Ammon's horn (tissue), 1 donor: Measurements from ENCODE around the gene OSBPL3.

Experiments
- DNase-seq: peaks from one replicate; pipeline ENCODE4 v3.0.0-alpha.2; 2016; ENCODE audit warnings: low spot score

OSBPL3 gene

DNA sequence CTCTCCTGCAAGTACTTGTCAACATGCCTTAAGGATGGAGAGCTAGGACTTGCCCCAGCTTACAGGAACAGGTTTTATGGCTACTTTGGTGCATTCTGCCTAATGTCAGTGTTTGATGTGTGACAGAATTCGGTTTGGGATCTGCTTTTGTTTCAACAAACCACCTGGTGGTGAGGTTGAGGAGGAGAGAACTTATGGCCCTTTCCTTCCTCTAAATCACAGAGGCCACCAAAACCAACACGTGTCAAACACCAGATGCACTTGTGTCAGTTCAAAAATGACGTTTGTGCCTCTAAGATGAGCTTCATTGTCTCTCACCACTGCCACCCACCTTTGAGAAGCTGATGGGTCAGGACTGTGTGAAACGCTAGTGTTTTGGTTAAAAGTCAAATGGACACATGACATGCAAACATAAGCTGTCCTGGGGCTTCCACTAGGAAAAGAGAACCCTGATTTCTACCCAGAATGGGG lies 83.9 kb downstream of the OSBPL3 start:
- no peak for DNase-seq

GRCh38 chr7:24894429-24895221 lies 85.4 kb downstream of the OSBPL3 start:
- no peak for DNase-seq

GRCh38 chr7:24891311-24891735 lies 88.7 kb downstream of the OSBPL3 start:
- DNase-seq: no peak

- no peak for DNase-seq
Observed at GRCh38 chr7:24889611-24890010, 90.4 kb downstream of the OSBPL3 start.

DNA sequence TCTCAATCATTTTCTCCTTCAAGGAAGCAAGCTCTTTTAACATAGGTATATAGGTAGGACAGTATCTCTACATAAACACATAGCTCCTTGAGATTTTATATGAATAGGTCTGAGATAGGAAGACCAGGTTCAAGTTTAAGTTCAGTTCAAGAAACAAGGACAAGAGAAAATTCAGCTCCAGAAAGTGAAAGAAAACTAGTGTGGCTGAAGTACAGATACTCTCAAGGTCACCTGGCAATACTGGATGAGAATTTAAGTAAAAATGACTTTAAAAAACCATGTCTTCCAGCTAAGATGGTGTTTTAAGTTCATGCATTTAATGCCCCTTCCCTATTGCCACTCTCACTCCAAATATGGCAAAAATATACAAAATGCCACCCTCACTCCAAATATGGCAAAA lies 91.3 kb downstream of the OSBPL3 start:
- DNase-seq: no peak

GRCh38 chr7:24885716-24886115 lies 94.3 kb downstream of the OSBPL3 start:
- DNase-seq: no peak

GRCh38 chr7:24885305-24885704 lies 94.7 kb downstream of the OSBPL3 start:
- DNase-seq: no peak

GRCh38 chr7:24884401-24884800 lies 95.6 kb downstream of the OSBPL3 start:
- no peak for DNase-seq

GRCh38 chr7:24883622-24884013 lies 96.4 kb downstream of the OSBPL3 start:
- no peak for DNase-seq

DNA sequence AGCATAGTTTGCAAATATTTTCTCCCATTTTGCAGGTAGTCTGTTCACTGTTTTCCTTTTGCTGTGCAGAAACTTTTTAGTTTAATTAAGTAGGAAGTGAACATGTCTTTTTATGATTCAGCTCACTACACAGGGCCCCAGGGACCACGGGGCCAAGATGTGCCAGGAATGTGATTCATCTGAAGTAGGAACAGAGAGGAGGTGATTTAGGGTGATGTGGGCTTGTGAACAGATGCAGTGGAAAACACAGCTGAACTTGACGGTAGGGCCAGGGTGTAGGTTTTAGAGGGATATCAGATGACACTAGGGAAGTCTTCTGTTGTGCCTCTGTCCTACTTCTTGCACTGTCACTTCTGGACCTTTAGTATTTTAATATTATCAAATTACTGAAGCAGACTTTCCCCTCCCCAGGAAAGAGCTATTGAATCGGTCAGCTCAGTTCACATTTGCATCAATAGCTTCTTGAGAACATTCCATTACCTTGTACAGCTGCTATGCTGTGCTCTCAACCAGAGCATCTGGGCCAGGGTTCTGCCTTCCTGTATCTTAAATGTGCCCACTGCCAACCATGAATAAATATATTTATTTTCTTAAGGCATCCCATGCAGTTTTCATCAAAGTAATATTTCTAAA lies 96.9 kb downstream of the OSBPL3 start:
- peak; percentile 40 for DNase-seq

DNA sequence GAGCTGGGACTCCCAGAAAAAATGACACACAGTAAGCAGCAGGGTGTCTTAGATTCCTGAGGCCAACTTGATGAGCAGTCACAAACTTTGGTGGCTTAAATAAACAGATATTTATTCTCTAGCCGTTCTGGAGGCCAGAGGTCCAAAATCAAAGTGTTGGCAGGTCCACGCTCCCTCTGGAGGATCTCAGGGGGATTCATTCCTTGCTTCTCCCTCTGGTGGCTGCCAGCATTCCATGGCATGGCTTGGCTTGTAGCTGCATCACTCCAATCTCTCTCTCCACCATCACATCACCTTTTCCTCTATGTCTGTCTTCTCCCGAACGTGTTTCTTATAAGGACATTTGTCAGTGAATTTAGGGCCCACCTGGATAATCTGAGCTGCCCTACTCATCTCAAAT lies 98.4 kb downstream of the OSBPL3 start:
- no peak for DNase-seq

DNA sequence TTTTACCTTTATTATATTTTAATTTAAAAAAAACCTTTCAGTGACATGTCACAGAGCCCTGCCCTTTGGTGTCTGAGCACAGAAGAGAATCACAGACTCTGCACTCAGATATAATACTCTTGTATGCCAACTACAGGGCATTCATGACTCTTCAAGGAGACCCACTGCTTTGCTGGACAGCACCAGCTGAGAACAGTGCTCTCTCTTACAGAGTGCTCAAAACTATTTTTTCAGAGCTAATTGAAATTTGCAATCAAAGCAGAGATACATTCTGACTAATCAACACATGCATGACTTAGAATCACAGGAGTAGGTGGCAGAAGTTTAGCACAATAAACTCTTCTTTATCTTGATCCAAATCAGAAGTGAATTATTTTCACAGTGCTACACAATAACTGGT lies 99.1 kb downstream of the OSBPL3 start:
- no peak for DNase-seq

DNA sequence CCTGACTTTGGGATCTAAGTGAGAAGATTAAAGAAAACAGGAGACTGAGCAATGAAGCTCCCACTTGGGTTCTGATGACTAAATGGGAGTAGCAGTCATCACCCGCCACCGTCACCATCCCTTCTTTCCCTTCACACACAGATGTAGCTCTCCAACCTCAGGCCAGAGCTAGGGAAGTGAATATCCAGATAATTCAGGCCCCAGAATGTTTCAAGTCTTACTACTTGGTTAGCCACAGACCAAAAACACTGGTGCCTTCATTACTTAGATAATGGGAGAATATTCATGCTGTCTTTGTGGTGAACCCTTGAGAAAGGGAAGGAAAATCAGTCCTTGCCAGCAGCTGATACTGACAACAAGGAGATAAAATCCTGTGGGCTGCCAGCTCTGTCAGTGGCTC lies 100.7 kb downstream of the OSBPL3 start:
- DNase-seq: no peak

GRCh38 chr7:24877790-24878311 lies 102.1 kb downstream of the OSBPL3 start:
- peak; percentile 79 for DNase-seq

GRCh38 chr7:24874791-24875190 lies 105.2 kb downstream of the OSBPL3 start:
- no peak for DNase-seq

DNA sequence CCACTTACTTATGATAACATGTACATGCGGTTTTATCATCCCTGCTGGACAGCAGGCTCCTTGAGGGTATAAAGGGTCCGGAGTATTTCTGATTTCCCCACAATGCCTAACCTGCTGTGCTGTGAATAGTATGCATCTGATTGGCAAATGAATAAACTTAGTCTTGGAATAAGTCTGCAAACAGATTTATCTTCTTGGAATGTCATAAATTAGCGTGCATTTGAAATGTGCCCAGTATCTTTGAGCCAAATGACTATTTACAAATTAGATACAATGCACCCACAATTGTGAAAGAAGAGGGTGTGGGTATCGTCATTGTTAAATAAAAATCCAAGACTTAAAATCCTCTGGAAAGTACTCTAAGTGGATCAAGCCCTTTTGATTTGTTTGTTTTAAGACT lies 106.0 kb downstream of the OSBPL3 start:
- no peak for DNase-seq

GRCh38 chr7:24871770-24872169 lies 108.2 kb downstream of the OSBPL3 start:
- no peak for DNase-seq

GRCh38 chr7:24870766-24871165 lies 109.2 kb downstream of the OSBPL3 start:
- no peak for DNase-seq

GRCh38 chr7:24869572-24869971 lies 110.4 kb downstream of the OSBPL3 start:
- no peak for DNase-seq

- DNase-seq: no peak
Observed at GRCh38 chr7:24868741-24869140, 111.2 kb downstream of the OSBPL3 start.

DNA sequence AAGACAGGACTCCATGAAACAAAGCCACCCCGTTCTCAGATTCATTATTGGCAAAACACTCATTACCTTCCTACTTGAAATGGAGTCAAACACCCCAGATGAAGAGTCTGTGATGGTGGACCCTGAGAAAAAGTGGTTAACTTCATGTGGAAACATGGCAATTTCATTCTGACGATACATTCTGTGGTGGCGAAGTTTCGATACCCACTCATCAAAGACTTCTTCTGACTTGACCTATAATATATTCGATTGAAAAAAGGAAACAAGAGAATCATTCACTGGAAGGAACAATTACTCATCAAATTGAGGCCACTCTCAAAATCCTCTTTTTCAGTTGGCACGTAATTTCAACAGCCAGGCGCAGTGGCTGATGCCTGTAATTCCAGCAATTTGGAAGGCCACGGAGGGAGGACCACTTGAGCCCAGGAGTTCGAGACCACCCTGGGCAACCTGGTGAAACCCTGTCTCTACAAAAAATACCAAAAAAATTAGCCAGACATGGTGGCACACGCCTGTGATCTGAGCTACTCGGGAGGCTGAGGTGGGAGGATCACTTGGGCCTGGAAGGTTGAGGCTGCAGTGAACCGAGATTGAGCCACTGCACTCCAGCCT lies 113.9 kb downstream of the OSBPL3 start:
- DNase-seq: no peak

DNA sequence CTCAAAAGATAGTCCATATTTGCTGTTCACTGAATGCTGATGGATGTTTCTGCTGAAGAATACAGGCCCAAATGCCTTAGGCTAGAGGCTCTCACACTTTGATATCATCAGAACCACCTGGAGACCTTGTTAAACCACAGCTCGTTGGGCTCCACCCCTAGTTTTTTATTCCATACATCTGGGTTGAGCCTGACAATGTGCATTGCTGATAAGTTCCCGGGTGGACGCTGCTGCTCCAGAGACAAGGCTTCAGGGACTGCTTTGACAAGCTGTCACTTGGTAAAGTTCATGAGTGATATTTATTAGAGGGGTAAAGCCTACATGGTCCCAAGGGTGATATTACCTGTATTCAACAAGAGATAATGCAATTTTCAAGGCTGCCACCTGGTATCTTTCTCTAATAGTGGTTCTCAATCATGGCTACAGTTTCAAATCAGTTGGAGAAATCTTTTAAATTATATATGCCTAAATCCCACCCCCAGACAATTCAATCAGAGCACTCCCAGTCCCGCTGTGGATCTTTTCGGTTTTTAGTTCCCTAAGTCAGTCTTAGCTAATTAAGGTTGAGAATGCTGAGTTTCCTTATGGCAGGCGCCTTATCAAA lies 115.7 kb downstream of the OSBPL3 start:
- DNase-seq: no peak

DNA sequence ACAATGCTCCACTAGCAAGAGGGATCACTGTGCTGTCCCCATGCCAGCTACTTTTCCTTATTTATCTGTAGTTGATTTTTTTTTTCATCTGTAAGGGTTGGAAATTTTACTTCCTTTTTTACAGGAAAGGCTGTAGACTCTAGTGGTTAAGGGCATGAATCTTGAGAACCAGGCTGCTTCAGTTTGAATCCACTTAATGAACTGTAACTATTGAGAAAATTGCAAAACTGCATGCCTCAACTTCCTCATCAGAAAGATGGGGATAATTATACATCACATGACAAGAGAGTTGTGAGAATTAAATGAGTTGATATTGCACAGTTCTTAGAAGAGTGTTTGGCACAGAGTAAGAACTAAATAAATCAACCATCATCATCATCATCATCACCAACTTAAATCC lies 116.4 kb downstream of the OSBPL3 start:
- no peak for DNase-seq
